ENCODE measurements around the gene EXD2. TPM values are rescaled to one million over a fixed set of nuclear protein-coding genes. Genes with fewer than 3 reads are reported as not detected.

Gene EXD2
- total RNA-seq, 6 experiments from 2014 or later: 13.8 to 19.2 (median 15.2) TPM

DNA sequence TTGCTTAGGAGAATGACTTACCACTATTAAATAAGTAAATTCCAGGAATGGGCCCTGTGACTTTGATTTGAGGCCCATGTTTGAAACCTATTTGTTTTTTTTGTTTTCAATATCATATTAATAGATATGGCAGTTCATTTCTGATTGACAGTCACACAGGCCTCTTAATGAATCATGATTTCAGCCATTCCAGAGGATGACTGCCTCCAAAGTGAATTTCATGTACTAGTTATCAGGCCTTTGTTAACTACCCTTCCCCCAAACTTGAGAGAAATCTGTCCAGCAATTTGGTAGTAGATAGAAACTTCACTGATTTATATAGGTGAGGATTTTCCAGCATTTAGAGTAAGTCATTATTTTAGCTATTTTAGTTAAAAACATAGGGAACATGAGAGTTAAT, 42.8 kb downstream of the EXD2 start:
- peaks cover 14% of the 10 kb centered on the region; the same call in 1 of the 2 replicates for H3K4me1 Mint-ChIP-seq (ENCODE audit: low read depth)
- TF ChIP-seq CTCF (IDR thresholded peaks at IDR 0.05): no peak
- H3K27ac Mint-ChIP-seq: no peak overlapping the region
- H3K9me3 Mint-ChIP-seq: no peaks in the 10 kb centered on the region
- peaks cover 3% of the 10 kb centered on the region; the same call in 1 of the 2 replicates for H3K27me3 Mint-ChIP-seq (ENCODE audit: insufficient read depth)
- no peaks in the 10 kb centered on the region; the same call in 1 of the 2 replicates for H3K36me3 Mint-ChIP-seq (ENCODE audit: low read depth)
- no peak overlapping the region for H3K4me3 Mint-ChIP-seq
- DNase-seq: no peak

- Mint-ChIP-seq H3K9me3 (no peaks in the 10 kb centered on the region), H3K36me3 (ENCODE audit: low read depth) (no peaks in the 10 kb centered on the region; the same call in 1 of the 2 replicates), H3K4me3 (no peak overlapping the region), H3K27me3 (ENCODE audit: insufficient read depth) (peaks cover 3% of the 10 kb centered on the region; the same call in 1 of the 2 replicates), H3K27ac (no peak overlapping the region), H3K4me1 (ENCODE audit: low read depth) (peaks cover 14% of the 10 kb centered on the region; the same call in 1 of the 2 replicates)
- TF ChIP-seq CTCF (IDR thresholded peaks at IDR 0.05): no peak
- DNase-seq: no peak
Measured at GRCh38 chr14:69235708-69236107, 44.4 kb downstream of the EXD2 start.

DNA sequence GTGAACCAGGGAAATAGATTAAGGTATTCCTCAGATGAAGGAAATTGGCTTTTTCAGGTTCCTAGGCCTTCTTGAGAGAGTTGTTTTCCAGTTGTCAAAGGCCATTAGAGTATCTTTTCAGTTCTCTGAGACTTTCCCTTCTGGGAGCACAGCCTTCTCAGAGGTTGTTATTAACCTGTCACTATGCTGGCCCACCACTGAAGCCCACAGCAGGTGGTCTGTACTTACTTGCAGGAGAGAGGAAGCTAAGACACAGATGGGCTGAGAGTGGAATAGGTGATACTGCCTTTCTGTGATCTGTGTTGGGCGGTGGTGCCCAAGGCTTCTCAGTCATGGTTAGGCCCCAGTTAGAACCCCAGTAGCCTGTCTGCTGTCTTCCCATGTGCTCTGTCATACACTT, 45.8 kb downstream of the EXD2 start:
- no peak overlapping the region for H3K4me3 Mint-ChIP-seq
- peaks cover 5% of the 10 kb centered on the region; the same call in 1 of the 2 replicates for H3K27me3 Mint-ChIP-seq (ENCODE audit: insufficient read depth)
- no peaks in the 10 kb centered on the region; the same call in 1 of the 2 replicates for H3K36me3 Mint-ChIP-seq (ENCODE audit: low read depth)
- no peak for TF ChIP-seq CTCF (IDR thresholded peaks at IDR 0.05)
- H3K9me3 Mint-ChIP-seq: no peaks in the 10 kb centered on the region
- peaks cover 13% of the 10 kb centered on the region; the same call in 1 of the 2 replicates for H3K4me1 Mint-ChIP-seq (ENCODE audit: low read depth)
- DNase-seq: no peak
- H3K27ac Mint-ChIP-seq: no peak overlapping the region

- no peaks in the 10 kb centered on the region; the same call in 1 of the 2 replicates for H3K36me3 Mint-ChIP-seq (ENCODE audit: low read depth)
- no peak overlapping the region for H3K27ac Mint-ChIP-seq
- H3K27me3 Mint-ChIP-seq (ENCODE audit: insufficient read depth): peaks cover 5% of the 10 kb centered on the region; the same call in 1 of the 2 replicates
- H3K4me3 Mint-ChIP-seq: no peak overlapping the region
- DNase-seq: no peak
- H3K4me1 Mint-ChIP-seq (ENCODE audit: low read depth): peaks cover 13% of the 10 kb centered on the region
- no peak for TF ChIP-seq CTCF (IDR thresholded peaks at IDR 0.05)
- no peaks in the 10 kb centered on the region for H3K9me3 Mint-ChIP-seq
Measured at GRCh38 chr14:69237584-69237983, 46.3 kb downstream of the EXD2 start.

GRCh38 chr14:69238883-69239282, 47.6 kb downstream of the EXD2 start:
- Mint-ChIP-seq H3K4me3 (no peak overlapping the region), H3K36me3 (ENCODE audit: low read depth) (no peaks in the 10 kb centered on the region), H3K27me3 (ENCODE audit: insufficient read depth) (peaks cover 5% of the 10 kb centered on the region; the same call in 1 of the 2 replicates), H3K9me3 (no peaks in the 10 kb centered on the region), H3K4me1 (ENCODE audit: low read depth) (peaks cover 20% of the 10 kb centered on the region), H3K27ac (no peak overlapping the region)
- DNase-seq: no peak
- TF ChIP-seq CTCF (IDR thresholded peaks at IDR 0.05): no peak

All from HFFc6 (cell line).